Measurements from ENCODE around the gene CLSTN2.

The CLSTN2 gene

GRCh38 chr3:140557476-140557875 is 622.5 kb downstream of the CLSTN2 start:
- no peak overlapping the region for H3K4me3 ChIP-seq (ENCODE audit: low read depth, low read length)
- TF ChIP-seq CTCF (IDR thresholded peaks at IDR 0.05; ENCODE audit: low read depth, low read length): no peak
- DNase-seq (ENCODE audit: low read depth, low spot score): no peak
- in situ Hi-C loops (cut with HindIII; ENCODE audit: low sequenced_read_pairs): no loop called here

GRCh38 chr3:140559546-140559945 is 624.6 kb downstream of the CLSTN2 start:
- H3K4me3 ChIP-seq (ENCODE audit: low read depth, low read length): no peak overlapping the region
- no peak for TF ChIP-seq CTCF (IDR thresholded peaks at IDR 0.05; ENCODE audit: low read depth, low read length)
- in situ Hi-C loops (cut with HindIII; ENCODE audit: low sequenced_read_pairs): no loop called here
- no peak for DNase-seq (ENCODE audit: low read depth, low spot score)

GRCh38 chr3:140563206-140563760 is 628.3 kb downstream of the CLSTN2 start:
- in situ Hi-C loops (cut with HindIII; ENCODE audit: low sequenced_read_pairs): no loop called here
- TF ChIP-seq CTCF (IDR thresholded peaks at IDR 0.05; ENCODE audit: low read depth, low read length): no peak
- DNase-seq (ENCODE audit: low read depth, low spot score): no peak
- no peak overlapping the region for H3K4me3 ChIP-seq (ENCODE audit: low read depth, low read length)

GRCh38 chr3:140568131-140568530 is 633.1 kb downstream of the CLSTN2 start:
- in situ Hi-C loops (cut with HindIII; ENCODE audit: low sequenced_read_pairs): no loop called here
- TF ChIP-seq CTCF (IDR thresholded peaks at IDR 0.05; ENCODE audit: low read depth, low read length): no peak
- H3K4me3 ChIP-seq (ENCODE audit: low read depth, low read length): no peak overlapping the region
- no peak for DNase-seq (ENCODE audit: low read depth, low spot score)

GRCh38 chr3:140568842-140569520 is 634.0 kb downstream of the CLSTN2 start:
- no peak overlapping the region for H3K4me3 ChIP-seq (ENCODE audit: low read depth, low read length)
- no peak for DNase-seq (ENCODE audit: low read depth, low spot score)
- no peak for TF ChIP-seq CTCF (IDR thresholded peaks at IDR 0.05; ENCODE audit: low read depth, low read length)
- in situ Hi-C loops (cut with HindIII; ENCODE audit: low sequenced_read_pairs): no loop called here

- no peak for TF ChIP-seq CTCF (IDR thresholded peaks at IDR 0.05; ENCODE audit: low read depth, low read length)
- in situ Hi-C loops (cut with HindIII; ENCODE audit: low sequenced_read_pairs): no loop called here
- DNase-seq (ENCODE audit: low read depth, low spot score): no peak
- H3K4me3 ChIP-seq (ENCODE audit: low read depth, low read length): no peak overlapping the region
Measured at GRCh38 chr3:140570602-140571001, 635.6 kb downstream of the CLSTN2 start.

Data from astrocyte of the spinal cord (primary cell).